ENCODE results near the gene FN3KRP.
A peak's percentile ranks its signal among the peaks of the same experiment; 100 is the strongest.

FN3KRP gene, protein sequence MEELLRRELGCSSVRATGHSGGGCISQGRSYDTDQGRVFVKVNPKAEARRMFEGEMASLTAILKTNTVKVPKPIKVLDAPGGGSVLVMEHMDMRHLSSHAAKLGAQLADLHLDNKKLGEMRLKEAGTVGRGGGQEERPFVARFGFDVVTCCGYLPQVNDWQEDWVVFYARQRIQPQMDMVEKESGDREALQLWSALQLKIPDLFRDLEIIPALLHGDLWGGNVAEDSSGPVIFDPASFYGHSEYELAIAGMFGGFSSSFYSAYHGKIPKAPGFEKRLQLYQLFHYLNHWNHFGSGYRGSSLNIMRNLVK

DNA sequence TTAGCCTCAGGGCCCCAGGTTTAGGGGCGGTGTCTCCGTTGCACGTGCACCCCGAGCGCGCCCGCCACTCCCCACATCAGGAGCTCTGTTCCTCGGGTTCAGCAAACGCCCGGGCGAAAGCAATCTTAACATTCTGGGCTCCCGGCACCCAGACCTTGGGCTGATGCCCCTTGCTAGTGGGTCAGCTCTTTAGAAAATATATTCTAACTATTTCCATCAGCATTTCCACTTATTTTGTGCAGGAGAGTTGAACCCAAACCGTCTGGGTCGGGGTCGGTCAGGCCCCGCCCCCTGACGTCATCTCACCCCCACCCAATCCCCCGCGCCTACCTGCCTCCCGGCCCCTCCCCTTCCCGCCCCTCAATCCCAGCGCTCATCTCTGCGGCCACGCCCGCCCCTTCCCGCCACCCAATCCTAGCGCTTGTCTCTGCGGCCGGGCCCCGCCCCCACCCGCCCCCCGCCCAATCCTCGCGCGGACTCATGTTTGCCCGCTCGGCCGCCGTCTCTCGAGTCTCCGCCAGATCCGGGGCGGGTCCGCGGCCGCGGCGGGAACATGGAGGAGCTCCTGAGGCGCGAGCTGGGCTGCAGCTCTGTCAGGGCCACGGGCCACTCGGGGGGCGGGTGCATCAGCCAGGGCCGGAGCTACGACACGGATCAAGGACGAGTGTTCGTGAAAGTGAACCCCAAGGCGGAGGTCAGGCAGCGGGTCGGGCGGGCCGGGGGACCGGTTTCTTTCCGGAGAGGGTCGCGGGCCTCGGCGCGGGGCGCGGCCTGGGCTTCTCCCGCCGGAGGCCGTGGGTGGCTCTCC, at the start of gene FN3KRP:
Gene FN3KRP, plus strand, starts transcription at position 504 of the 808 bp plus-strand sequence. Its CDS starts 50 bp downstream, at position 554.
- H3K4me3 ChIP-seq (ENCODE audit: low read depth, low read length): peak within 1 kb of the TSS; percentile 88
- no peaks in the 10 kb centered on the region for H3K9me3 ChIP-seq (ENCODE audit: control insufficient read depth, insufficient read depth, low read depth, low read length)
- peaks cover 7% of the 10 kb centered on the region; the same call in 1 of the 2 replicates for H3K4me1 ChIP-seq (ENCODE audit: control insufficient read depth, insufficient read depth, low read length)
- ChIA-PET POLR2A (interaction anchor here (0.6 to 2.1 kb wide), 15 partner anchors 8 to 469 kb away, joined by 3 to 16 read pairs (median 4); no protein-coding TSS in a partner anchor), CTCF (interaction anchor here (1.1 kb wide), 1 partner anchor 8 kb away, joined by 3 read pairs; no protein-coding TSS in a partner anchor)
- peaks cover 24 to 30% of the 10 kb centered on the region in 2 experiments for H3K36me3 ChIP-seq (ENCODE audit: control insufficient read depth in 2 of 2, insufficient read depth in 1 of 2, low read length in 2 of 2)
- peak within 1 kb of the TSS; percentile 80 for H3K27ac ChIP-seq (ENCODE audit: extremely low read depth, low read depth, low read length)
- TF ChIP-seq ZEB2 (tag by site-specific recombination; IDR thresholded peaks at IDR 0.05) (0 out of 2 replicates have a peak, but pooled peaks have one; percentile 24), ZNF341 (tag by site-specific recombination; IDR thresholded peaks at IDR 0.05; ENCODE audit: low read depth) (no peak; the same call in 1 of the 2 replicates), ZNF529 (tag by site-specific recombination; IDR thresholded peaks at IDR 0.05; ENCODE audit: insufficient replicate concordance) (no peak), ZNF658 (tag by site-specific recombination; IDR thresholded peaks at IDR 0.05) (no peak), KLF9 (tag by site-specific recombination; IDR thresholded peaks at IDR 0.05; ENCODE audit: low read depth) (peak; percentile 51; the same call in 1 of the 2 replicates), KLF8 (tag by site-specific recombination; IDR thresholded peaks at IDR 0.05) (peak; percentile 63; the same call in 1 of the 2 replicates), ZNF624 (tag by site-specific recombination; IDR thresholded peaks at IDR 0.05) (no peak), SP2 (tag by site-specific recombination; IDR thresholded peaks at IDR 0.05) (peak; percentile 82)
- TF ChIP-seq, protein P1, sequence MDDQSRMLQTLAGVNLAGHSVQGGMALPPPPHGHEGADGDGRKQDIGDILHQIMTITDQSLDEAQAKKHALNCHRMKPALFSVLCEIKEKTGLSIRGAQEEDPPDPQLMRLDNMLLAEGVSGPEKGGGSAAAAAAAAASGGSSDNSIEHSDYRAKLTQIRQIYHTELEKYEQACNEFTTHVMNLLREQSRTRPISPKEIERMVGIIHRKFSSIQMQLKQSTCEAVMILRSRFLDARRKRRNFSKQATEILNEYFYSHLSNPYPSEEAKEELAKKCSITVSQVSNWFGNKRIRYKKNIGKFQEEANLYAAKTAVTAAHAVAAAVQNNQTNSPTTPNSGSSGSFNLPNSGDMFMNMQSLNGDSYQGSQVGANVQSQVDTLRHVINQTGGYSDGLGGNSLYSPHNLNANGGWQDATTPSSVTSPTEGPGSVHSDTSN (CRISPR knock-in tag; IDR thresholded peaks at IDR 0.05): peak; percentile 52; the same call in 1 of the 2 replicates
- TF ChIP-seq, protein P2, sequence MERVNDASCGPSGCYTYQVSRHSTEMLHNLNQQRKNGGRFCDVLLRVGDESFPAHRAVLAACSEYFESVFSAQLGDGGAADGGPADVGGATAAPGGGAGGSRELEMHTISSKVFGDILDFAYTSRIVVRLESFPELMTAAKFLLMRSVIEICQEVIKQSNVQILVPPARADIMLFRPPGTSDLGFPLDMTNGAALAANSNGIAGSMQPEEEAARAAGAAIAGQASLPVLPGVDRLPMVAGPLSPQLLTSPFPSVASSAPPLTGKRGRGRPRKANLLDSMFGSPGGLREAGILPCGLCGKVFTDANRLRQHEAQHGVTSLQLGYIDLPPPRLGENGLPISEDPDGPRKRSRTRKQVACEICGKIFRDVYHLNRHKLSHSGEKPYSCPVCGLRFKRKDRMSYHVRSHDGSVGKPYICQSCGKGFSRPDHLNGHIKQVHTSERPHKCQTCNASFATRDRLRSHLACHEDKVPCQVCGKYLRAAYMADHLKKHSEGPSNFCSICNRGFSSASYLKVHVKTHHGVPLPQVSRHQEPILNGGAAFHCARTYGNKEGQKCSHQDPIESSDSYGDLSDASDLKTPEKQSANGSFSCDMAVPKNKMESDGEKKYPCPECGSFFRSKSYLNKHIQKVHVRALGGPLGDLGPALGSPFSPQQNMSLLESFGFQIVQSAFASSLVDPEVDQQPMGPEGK (tag by site-specific recombination; IDR thresholded peaks at IDR 0.05): 0 out of 2 replicates have a peak, but pooled peaks have one; percentile 34
- TF ChIP-seq, protein P3, sequence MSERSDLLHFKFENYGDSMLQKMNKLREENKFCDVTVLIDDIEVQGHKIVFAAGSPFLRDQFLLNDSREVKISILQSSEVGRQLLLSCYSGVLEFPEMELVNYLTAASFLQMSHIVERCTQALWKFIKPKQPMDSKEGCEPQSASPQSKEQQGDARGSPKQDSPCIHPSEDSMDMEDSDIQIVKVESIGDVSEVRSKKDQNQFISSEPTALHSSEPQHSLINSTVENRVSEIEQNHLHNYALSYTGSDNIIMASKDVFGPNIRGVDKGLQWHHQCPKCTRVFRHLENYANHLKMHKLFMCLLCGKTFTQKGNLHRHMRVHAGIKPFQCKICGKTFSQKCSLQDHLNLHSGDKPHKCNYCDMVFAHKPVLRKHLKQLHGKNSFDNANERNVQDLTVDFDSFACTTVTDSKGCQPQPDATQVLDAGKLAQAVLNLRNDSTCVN (tag by site-specific recombination; optimal IDR thresholded peaks at IDR 0.05): peak; percentile 93
- TF ChIP-seq, protein P4, sequence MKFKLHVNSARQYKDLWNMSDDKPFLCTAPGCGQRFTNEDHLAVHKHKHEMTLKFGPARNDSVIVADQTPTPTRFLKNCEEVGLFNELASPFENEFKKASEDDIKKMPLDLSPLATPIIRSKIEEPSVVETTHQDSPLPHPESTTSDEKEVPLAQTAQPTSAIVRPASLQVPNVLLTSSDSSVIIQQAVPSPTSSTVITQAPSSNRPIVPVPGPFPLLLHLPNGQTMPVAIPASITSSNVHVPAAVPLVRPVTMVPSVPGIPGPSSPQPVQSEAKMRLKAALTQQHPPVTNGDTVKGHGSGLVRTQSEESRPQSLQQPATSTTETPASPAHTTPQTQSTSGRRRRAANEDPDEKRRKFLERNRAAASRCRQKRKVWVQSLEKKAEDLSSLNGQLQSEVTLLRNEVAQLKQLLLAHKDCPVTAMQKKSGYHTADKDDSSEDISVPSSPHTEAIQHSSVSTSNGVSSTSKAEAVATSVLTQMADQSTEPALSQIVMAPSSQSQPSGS (tag by site-specific recombination; IDR thresholded peaks at IDR 0.05; ENCODE audit: low read depth): peak; percentile 89
- TF ChIP-seq, protein P5, sequence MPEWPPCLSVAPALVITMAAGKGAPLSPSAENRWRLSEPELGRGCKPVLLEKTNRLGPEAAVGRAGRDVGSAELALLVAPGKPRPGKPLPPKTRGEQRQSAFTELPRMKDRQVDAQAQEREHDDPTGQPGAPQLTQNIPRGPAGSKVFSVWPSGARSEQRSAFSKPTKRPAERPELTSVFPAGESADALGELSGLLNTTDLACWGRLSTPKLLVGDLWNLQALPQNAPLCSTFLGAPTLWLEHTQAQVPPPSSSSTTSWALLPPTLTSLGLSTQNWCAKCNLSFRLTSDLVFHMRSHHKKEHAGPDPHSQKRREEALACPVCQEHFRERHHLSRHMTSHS (tag by site-specific recombination; IDR thresholded peaks at IDR 0.05): no peak
- TF ChIP-seq, protein P6, sequence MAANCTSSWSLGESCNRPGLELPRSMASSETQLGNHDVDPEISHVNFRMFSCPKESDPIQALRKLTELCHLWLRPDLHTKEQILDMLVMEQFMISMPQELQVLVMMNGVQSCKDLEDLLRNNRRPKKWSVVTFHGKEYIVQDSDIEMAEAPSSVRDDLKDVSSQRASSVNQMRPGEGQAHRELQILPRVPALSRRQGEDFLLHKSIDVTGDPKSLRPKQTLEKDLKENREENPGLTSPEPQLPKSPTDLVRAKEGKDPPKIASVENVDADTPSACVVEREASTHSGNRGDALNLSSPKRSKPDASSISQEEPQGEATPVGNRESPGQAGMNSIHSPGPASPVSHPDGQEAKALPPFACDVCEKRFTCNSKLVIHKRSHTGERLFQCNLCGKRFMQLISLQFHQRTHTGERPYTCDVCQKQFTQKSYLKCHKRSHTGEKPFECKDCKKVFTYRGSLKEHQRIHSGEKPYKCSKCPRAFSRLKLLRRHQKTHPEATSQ (tag by site-specific recombination; IDR thresholded peaks at IDR 0.05): 0 out of 2 replicates have a peak, but pooled peaks have one; percentile 20
- TF ChIP-seq, protein P7, sequence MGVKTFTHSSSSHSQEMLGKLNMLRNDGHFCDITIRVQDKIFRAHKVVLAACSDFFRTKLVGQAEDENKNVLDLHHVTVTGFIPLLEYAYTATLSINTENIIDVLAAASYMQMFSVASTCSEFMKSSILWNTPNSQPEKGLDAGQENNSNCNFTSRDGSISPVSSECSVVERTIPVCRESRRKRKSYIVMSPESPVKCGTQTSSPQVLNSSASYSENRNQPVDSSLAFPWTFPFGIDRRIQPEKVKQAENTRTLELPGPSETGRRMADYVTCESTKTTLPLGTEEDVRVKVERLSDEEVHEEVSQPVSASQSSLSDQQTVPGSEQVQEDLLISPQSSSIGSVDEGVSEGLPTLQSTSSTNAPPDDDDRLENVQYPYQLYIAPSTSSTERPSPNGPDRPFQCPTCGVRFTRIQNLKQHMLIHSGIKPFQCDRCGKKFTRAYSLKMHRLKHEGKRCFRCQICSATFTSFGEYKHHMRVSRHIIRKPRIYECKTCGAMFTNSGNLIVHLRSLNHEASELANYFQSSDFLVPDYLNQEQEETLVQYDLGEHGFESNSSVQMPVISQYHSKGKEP (tag by site-specific recombination; IDR thresholded peaks at IDR 0.05): no peak
- TF ChIP-seq, protein P8, sequence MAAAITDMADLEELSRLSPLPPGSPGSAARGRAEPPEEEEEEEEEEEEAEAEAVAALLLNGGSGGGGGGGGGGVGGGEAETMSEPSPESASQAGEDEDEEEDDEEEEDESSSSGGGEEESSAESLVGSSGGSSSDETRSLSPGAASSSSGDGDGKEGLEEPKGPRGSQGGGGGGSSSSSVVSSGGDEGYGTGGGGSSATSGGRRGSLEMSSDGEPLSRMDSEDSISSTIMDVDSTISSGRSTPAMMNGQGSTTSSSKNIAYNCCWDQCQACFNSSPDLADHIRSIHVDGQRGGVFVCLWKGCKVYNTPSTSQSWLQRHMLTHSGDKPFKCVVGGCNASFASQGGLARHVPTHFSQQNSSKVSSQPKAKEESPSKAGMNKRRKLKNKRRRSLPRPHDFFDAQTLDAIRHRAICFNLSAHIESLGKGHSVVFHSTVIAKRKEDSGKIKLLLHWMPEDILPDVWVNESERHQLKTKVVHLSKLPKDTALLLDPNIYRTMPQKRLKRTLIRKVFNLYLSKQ (tag by site-specific recombination; IDR thresholded peaks at IDR 0.05; ENCODE audit: borderline replicate concordance): no peak
- TF ChIP-seq, protein P9, sequence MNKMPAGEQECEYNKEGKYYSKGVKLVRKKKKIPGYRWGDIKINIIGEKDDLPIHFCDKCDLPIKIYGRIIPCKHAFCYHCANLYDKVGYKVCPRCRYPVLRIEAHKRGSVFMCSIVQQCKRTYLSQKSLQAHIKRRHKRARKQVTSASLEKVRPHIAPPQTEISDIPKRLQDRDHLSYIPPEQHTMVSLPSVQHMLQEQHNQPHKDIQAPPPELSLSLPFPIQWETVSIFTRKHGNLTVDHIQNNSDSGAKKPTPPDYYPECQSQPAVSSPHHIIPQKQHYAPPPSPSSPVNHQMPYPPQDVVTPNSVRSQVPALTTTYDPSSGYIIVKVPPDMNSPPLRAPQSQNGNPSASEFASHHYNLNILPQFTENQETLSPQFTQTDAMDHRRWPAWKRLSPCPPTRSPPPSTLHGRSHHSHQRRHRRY (tag by site-specific recombination; IDR thresholded peaks at IDR 0.05): no peak
- TF ChIP-seq, protein P10, sequence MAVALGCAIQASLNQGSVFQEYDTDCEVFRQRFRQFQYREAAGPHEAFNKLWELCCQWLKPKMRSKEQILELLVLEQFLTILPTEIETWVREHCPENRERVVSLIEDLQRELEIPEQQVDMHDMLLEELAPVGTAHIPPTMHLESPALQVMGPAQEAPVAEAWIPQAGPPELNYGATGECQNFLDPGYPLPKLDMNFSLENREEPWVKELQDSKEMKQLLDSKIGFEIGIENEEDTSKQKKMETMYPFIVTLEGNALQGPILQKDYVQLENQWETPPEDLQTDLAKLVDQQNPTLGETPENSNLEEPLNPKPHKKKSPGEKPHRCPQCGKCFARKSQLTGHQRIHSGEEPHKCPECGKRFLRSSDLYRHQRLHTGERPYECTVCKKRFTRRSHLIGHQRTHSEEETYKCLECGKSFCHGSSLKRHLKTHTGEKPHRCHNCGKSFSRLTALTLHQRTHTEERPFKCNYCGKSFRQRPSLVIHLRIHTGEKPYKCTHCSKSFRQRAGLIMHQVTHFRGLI (tag by site-specific recombination; IDR thresholded peaks at IDR 0.05): 0 out of 2 replicates have a peak, but pooled peaks have one; percentile 17
